Mesothelial cell of epicardium (in vitro differentiated cells): ENCODE data around the gene TMEM229B. TPM values are rescaled to one million over a fixed set of nuclear protein-coding genes. Genes with fewer than 3 reads are reported as not detected.

ENCODE experiments used
- DNase-seq, 2 experiments: peaks; one replicate each; pipeline ENCODE4 v3.0.0; 2021; ENCODE audit warnings: low spot score in 2 of 2; ENCODE audit not compliant: unreplicated experiment in 2 of 2
- H3K27ac Mint-ChIP-seq: 2 replicates; pipeline ENCODE4 v1.8.0; 2021; ENCODE audit warnings: mixed read lengths
- H3K27me3 Mint-ChIP-seq: 2 replicates; pipeline ENCODE4 v1.8.0; 2021; ENCODE audit warnings: low read depth, mixed read lengths
- H3K36me3 Mint-ChIP-seq: 2 replicates; pipeline ENCODE4 v1.8.0; 2021; ENCODE audit warnings: mixed read lengths
- H3K4me1 Mint-ChIP-seq: 2 replicates; pipeline ENCODE4 v1.8.0; 2021; ENCODE audit warnings: mixed read lengths
- H3K4me3 Mint-ChIP-seq: 2 replicates; pipeline ENCODE4 v1.8.0; 2021; ENCODE audit warnings: mild to moderate bottlenecking, moderate library complexity, mixed read lengths
- H3K9me3 Mint-ChIP-seq: 2 replicates; pipeline ENCODE4 v1.8.0; 2021; ENCODE audit warnings: mixed read lengths
- total RNA-seq: library from RNA; stranded (reverse); gene quantifications from 3 replicates; pipeline ENCODE4 v1.2.1, GENCODE V29; 2021
- TF ChIP-seq, protein P1 (sequence below): fragments of 200-600 bp; sonication (generic); IDR thresholded peaks from one replicate; pipeline ENCODE4 v1.5.0; 2021; ENCODE audit warnings: antibody characterized with exemption; ENCODE audit not compliant: unreplicated experiment

TMEM229B gene
- total RNA-seq, 1 donor from 2014 or later: 0.83 TPM

GRCh38 chr14:67441672-67442071, 46.8 kb downstream of the TMEM229B start:
- Mint-ChIP-seq H3K4me1 (peaks cover 5% of the 10 kb centered on the region), H3K4me3 (no peak overlapping the region), H3K36me3 (no peaks in the 10 kb centered on the region), H3K27me3 (peaks cover 11% of the 10 kb centered on the region), H3K27ac (no peak overlapping the region), H3K9me3 (no peaks in the 10 kb centered on the region)
- DNase-seq: no peak
- TF ChIP-seq, protein P1, sequence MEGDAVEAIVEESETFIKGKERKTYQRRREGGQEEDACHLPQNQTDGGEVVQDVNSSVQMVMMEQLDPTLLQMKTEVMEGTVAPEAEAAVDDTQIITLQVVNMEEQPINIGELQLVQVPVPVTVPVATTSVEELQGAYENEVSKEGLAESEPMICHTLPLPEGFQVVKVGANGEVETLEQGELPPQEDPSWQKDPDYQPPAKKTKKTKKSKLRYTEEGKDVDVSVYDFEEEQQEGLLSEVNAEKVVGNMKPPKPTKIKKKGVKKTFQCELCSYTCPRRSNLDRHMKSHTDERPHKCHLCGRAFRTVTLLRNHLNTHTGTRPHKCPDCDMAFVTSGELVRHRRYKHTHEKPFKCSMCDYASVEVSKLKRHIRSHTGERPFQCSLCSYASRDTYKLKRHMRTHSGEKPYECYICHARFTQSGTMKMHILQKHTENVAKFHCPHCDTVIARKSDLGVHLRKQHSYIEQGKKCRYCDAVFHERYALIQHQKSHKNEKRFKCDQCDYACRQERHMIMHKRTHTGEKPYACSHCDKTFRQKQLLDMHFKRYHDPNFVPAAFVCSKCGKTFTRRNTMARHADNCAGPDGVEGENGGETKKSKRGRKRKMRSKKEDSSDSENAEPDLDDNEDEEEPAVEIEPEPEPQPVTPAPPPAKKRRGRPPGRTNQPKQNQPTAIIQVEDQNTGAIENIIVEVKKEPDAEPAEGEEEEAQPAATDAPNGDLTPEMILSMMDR: no peak

- TF ChIP-seq, protein P1: no peak
- H3K4me3 Mint-ChIP-seq: no peak overlapping the region
- H3K27me3 Mint-ChIP-seq: peaks cover 11% of the 10 kb centered on the region
- H3K27ac Mint-ChIP-seq: no peak overlapping the region
- no peak for DNase-seq
- no peaks in the 10 kb centered on the region for H3K36me3 Mint-ChIP-seq
- H3K4me1 Mint-ChIP-seq: peaks cover 3% of the 10 kb centered on the region
- no peaks in the 10 kb centered on the region for H3K9me3 Mint-ChIP-seq
Observed at GRCh38 chr14:67441256-67441655, 47.3 kb downstream of the TMEM229B start.

DNA sequence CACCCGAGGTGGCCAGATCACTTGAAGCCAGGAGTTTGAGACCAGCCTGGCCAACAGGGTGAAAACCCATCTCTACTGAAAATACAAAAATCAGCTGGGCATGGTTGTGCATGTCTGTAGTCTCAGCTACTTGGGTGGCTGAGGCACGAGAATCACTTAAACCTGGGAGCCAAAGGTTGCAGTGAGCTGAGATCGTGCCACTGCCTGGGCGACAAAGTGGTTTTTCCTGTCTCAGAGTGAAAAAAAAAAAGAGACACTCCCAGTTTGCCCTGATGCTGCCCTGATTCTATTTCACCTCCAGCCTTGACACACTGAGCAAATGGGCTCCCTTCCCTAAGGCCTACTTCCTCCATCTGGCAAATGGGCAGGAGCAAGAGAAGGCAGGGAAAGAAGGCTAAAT, 48.0 kb downstream of the TMEM229B start:
- H3K36me3 Mint-ChIP-seq: no peaks in the 10 kb centered on the region
- no peak overlapping the region for H3K4me3 Mint-ChIP-seq
- no peak overlapping the region for H3K27ac Mint-ChIP-seq
- TF ChIP-seq, protein P1: no peak
- DNase-seq: no peak
- peaks cover 3% of the 10 kb centered on the region for H3K4me1 Mint-ChIP-seq
- no peaks in the 10 kb centered on the region for H3K9me3 Mint-ChIP-seq
- peaks cover 14% of the 10 kb centered on the region for H3K27me3 Mint-ChIP-seq

DNA sequence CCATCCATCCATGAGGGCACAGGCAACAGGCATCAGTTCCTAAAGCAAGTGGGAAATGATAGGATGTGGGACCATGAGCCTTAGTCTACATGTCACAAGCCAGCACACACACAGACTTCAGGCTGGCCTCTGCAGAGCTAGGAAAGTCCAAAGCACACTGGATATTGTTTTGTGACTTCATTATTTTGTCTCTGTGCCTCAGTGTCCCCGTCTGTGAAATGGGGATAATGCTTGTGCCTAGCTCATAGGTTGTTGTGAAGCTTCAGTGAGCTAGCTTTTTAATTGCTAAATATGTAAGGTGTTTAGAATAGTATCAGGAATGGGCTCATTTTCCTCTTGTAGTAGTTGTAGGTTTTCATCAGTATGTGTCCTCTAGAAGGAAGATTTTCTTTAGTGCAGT, 49.6 kb downstream of the TMEM229B start:
- Mint-ChIP-seq H3K4me3 (no peak overlapping the region), H3K27ac (no peak overlapping the region), H3K36me3 (no peaks in the 10 kb centered on the region), H3K9me3 (no peaks in the 10 kb centered on the region), H3K4me1 (peaks cover 3% of the 10 kb centered on the region), H3K27me3 (peaks cover 19% of the 10 kb centered on the region)
- TF ChIP-seq, protein P1: no peak
- DNase-seq: no peak

GRCh38 chr14:67436006-67436866, 52.3 kb downstream of the TMEM229B start:
- no peaks in the 10 kb centered on the region for H3K9me3 Mint-ChIP-seq
- H3K27ac Mint-ChIP-seq: no peak overlapping the region
- no peak for DNase-seq
- H3K36me3 Mint-ChIP-seq: no peaks in the 10 kb centered on the region
- peaks cover 12% of the 10 kb centered on the region for H3K4me1 Mint-ChIP-seq
- TF ChIP-seq, protein P1: no peak
- peaks cover 22% of the 10 kb centered on the region for H3K27me3 Mint-ChIP-seq
- no peak overlapping the region for H3K4me3 Mint-ChIP-seq
